Mesendoderm (in vitro differentiated cells): ENCODE measurements around the gene NEIL1.
A peak's percentile ranks its signal among the peaks of the same experiment; 100 is the strongest.
"Not testable (repeated sequence)": the region's sequence is repeated elsewhere in the genome, so short reads cannot be mapped to it uniquely, and the experiment has no call there.

Source experiments
- DNase-seq: peaks from one replicate; pipeline ENCODE4 v3.0.0; 2013
- H2AK5ac ChIP-seq: 2 replicates; pipeline ENCODE4 v1.6.1; 2013; ENCODE audit warnings: low read length, inconsistent platforms
- H2BK120ac ChIP-seq: 2 replicates; pipeline ENCODE4 v1.6.1; 2013; ENCODE audit warnings: low read depth, mild to moderate bottlenecking, low read length, moderate library complexity, mixed read lengths
- H2BK15ac ChIP-seq: replicated peaks from 2 replicates; pipeline ENCODE4 v1.6.1; 2013; ENCODE audit warnings: low read depth, mild to moderate bottlenecking, moderate library complexity
- H2BK5ac ChIP-seq: 2 replicates; pipeline ENCODE4 v1.6.1; 2013; ENCODE audit warnings: low read length, inconsistent platforms
- H3K18ac ChIP-seq: 2 replicates; pipeline ENCODE4 v1.6.1; 2013; ENCODE audit warnings: mild to moderate bottlenecking, low read length, mixed read lengths
- H3K23ac ChIP-seq: one replicate; pipeline ENCODE4 v1.6.1; 2013; ENCODE audit warnings: low read length
- H3K27ac ChIP-seq: 2 replicates; pipeline ENCODE4 v1.5.1; 2013; ENCODE audit warnings: low read depth, mild to moderate bottlenecking, inconsistent platforms, low read length, moderate library complexity
- H3K27me3 ChIP-seq: 2 replicates; pipeline ENCODE4 v1.6.1; 2013; ENCODE audit warnings: low read length, control low read depth, mild to moderate bottlenecking, inconsistent platforms; ENCODE audit not compliant: insufficient read depth, poor library complexity
- H3K36me3 ChIP-seq: 2 replicates; pipeline ENCODE4 v1.6.1; 2013; ENCODE audit warnings: low read length, inconsistent platforms; ENCODE audit not compliant: control insufficient read depth, insufficient read depth
- H3K4ac ChIP-seq: one replicate; pipeline ENCODE4 v1.6.1; 2013; ENCODE audit warnings: low read depth, mild to moderate bottlenecking, low read length, moderate library complexity
- H3K4me1 ChIP-seq: 2 replicates; pipeline ENCODE4 v1.6.1; 2013; ENCODE audit warnings: low read depth, low read length, inconsistent platforms; ENCODE audit not compliant: control insufficient read depth
- H3K4me2 ChIP-seq: 2 replicates; pipeline ENCODE4 v1.6.1; 2013; ENCODE audit warnings: low read length
- H3K4me3 ChIP-seq: 2 replicates; pipeline ENCODE4 v1.5.1; 2013; ENCODE audit warnings: mild to moderate bottlenecking, low read length
- H3K56ac ChIP-seq: one replicate; pipeline ENCODE4 v1.6.1; 2013; ENCODE audit warnings: low read length
- H3K79me1 ChIP-seq: 2 replicates; pipeline ENCODE4 v1.6.1; 2013; ENCODE audit warnings: low read length, inconsistent platforms
- H3K79me2 ChIP-seq: 2 replicates; pipeline ENCODE4 v1.6.1; 2013; ENCODE audit warnings: mild to moderate bottlenecking, low read length; ENCODE audit not compliant: control insufficient read depth, insufficient read depth
- H3K9ac ChIP-seq: 2 replicates; pipeline ENCODE4 v1.6.1; 2013; ENCODE audit warnings: low read length, inconsistent platforms
- H4K5ac ChIP-seq: one replicate; pipeline ENCODE4 v1.6.1; 2013; ENCODE audit warnings: low read length
- H4K8ac ChIP-seq: one replicate; pipeline ENCODE4 v1.6.1; 2013; ENCODE audit warnings: low read depth, mild to moderate bottlenecking, control low read depth, low read length, moderate library complexity
- WGBS: extraction: QIAGEN DNeasy Blood & Tissue Kit; methylation state at CpG from one replicate; pipeline ENCODE4 v1.1.7; 2013; ENCODE audit warnings: low lambda C conversion rate, missing lambda C conversion rate; ENCODE audit not compliant: insufficient coverage; ENCODE audit errors: extremely low coverage; 5-methylcytosine and 5-hydroxymethylcytosine counted together

The NEIL1 gene

DNA sequence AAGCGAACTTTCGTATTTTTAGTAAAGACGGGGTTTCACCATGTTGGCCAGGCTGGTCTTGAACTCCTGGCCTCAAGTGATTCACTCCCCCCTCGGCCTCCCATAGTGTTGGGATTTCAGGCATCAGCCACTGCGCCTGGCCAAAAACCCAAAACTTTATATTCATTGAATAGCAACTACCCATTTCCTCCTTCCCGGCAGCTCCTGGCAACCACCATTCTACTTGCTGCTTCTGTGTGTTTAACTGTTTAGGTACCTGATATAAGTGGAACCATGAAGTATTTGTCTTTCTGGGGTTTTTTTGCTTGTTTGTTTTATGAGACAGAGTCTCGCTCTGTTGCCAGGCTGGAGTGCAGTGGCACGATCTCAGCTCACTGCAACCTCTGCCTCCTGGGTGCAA, 2.9 kb upstream of the NEIL1 start:
- not testable (repeated sequence) for H3K56ac ChIP-seq, H3K27ac ChIP-seq, DNase-seq, H3K4me2 ChIP-seq, H3K36me3 ChIP-seq, H3K4me1 ChIP-seq, H2BK120ac ChIP-seq, H2BK5ac ChIP-seq, H4K8ac ChIP-seq, H3K27me3 ChIP-seq, H3K4ac ChIP-seq, H4K5ac ChIP-seq, H3K4me3 ChIP-seq, H3K23ac ChIP-seq, H2AK5ac ChIP-seq, H2BK15ac ChIP-seq, H3K9ac ChIP-seq, H3K79me1 ChIP-seq, H3K18ac ChIP-seq, H3K79me2 ChIP-seq
- no CpG with 5 or more reads among the region's 8 CpGs for WGBS

DNA sequence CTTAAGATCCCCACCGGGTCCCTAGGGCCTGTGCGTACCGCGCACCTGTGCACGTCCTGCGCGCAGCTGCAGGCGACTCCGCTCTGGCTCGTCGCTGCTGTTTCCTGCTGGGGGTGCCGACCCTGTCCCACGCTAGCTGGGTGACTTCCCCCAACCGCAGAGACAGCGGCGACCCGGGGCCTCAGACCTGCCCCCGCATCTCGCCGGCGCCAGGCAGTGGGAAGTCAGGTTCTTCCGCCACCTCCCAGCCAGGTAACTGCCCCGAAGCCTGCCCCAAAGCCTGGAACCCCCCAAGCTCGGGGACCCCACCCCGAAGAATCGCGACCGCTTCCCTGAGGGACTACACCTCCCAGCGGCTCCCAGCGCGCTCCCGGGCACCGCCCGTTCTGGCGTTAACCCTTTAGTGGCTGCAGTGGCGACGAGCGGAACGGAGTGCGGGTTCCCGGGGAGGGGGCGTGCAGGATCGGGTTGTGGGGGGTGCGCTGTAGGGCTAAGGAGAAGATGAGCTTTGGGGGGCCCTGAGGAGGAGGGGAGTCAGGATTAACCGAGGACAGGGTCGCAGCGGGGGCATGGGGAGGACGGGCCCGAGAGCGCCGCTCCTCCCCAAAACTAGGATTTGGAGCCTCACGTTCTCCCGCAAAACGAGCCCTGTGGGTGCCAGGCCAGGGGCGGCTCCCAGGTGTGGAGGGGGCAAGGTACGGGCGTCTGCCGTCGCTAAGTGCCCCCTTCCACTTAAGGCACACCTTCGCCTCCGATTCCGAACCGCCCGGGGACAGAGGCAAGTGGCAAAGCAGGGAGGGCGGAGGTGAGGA, 589 bp downstream of the NEIL1 start:
- no peak overlapping the region for H2BK120ac ChIP-seq
- no CpG with 5 or more reads among the region's 65 CpGs for WGBS
- H3K79me1 ChIP-seq = no peaks in the 10 kb centered on the region
- peak; percentile 36 for DNase-seq
- H3K79me2 ChIP-seq = no peaks in the 10 kb centered on the region
- H3K36me3 ChIP-seq = no peaks in the 10 kb centered on the region
- peak overlapping the region; percentile 31 for H3K18ac ChIP-seq
- H3K4me1 ChIP-seq = no peaks in the 10 kb centered on the region
- no peak overlapping the region for H3K4ac ChIP-seq
- no peak overlapping the region for H4K8ac ChIP-seq
- peak overlapping the region; percentile 83 for H3K4me2 ChIP-seq
- peak overlapping the region; percentile 74 for H3K23ac ChIP-seq
- no peaks in the 10 kb centered on the region for H3K27me3 ChIP-seq
- no peak overlapping the region for H2BK5ac ChIP-seq
- H3K9ac ChIP-seq = peak overlapping the region; percentile 80
- no peak overlapping the region for H2AK5ac ChIP-seq
- H3K4me3 ChIP-seq = peak overlapping the region; percentile 71
- H2BK15ac ChIP-seq = no peak overlapping the region
- H4K5ac ChIP-seq = no peak overlapping the region
- H3K27ac ChIP-seq = no peak overlapping the region
- H3K56ac ChIP-seq = peak overlapping the region; percentile 87

DNA sequence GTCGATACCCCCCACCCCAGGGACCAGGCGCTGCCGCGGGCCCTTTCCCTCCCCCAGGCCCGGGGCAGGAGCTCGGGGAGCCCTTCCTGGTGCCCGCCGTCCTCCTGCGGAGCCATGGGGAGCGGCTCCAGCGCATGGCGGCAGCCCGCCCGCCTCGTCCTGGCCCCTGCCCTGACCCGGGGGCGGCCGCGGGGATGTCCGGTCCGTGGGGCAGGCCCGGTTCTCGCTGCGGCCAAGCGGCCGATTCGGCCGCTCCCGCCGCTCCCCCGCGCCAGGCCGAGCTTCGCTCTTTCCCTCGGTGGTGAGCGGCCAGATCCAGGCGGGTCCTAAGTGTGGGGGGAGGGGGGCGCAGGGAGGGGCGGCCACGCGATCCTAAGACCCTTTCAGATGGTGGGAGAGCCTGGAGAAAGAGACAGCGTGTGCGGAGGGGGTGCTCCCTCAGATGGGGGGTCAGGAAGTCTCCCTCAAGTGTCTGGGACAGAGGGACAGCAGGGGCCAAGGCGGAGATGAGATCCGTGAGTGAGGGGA, 1.3 kb downstream of the NEIL1 start:
- Histone ChIP-seq H3K4me1 (no peaks in the 10 kb centered on the region), H3K27me3 (no peaks in the 10 kb centered on the region), H3K56ac (peak overlapping the region; percentile 87), H4K5ac (no peak overlapping the region), H3K79me1 (no peaks in the 10 kb centered on the region), H3K4ac (no peak overlapping the region), H2AK5ac (no peak overlapping the region), H2BK5ac (no peak overlapping the region), H2BK15ac (no peak overlapping the region), H3K79me2 (no peaks in the 10 kb centered on the region), H2BK120ac (no peak overlapping the region), H3K27ac (no peak overlapping the region), H3K18ac (peak overlapping the region; percentile 31), H3K4me3 (peak overlapping the region; percentile 68), H3K4me2 (peak overlapping the region; percentile 93), H3K36me3 (no peaks in the 10 kb centered on the region), H4K8ac (no peak overlapping the region), H3K9ac (peak overlapping the region; percentile 80), H3K23ac (peak overlapping the region; percentile 74)
- no CpG with 5 or more reads among the region's 45 CpGs for WGBS
- no peak for DNase-seq

DNA sequence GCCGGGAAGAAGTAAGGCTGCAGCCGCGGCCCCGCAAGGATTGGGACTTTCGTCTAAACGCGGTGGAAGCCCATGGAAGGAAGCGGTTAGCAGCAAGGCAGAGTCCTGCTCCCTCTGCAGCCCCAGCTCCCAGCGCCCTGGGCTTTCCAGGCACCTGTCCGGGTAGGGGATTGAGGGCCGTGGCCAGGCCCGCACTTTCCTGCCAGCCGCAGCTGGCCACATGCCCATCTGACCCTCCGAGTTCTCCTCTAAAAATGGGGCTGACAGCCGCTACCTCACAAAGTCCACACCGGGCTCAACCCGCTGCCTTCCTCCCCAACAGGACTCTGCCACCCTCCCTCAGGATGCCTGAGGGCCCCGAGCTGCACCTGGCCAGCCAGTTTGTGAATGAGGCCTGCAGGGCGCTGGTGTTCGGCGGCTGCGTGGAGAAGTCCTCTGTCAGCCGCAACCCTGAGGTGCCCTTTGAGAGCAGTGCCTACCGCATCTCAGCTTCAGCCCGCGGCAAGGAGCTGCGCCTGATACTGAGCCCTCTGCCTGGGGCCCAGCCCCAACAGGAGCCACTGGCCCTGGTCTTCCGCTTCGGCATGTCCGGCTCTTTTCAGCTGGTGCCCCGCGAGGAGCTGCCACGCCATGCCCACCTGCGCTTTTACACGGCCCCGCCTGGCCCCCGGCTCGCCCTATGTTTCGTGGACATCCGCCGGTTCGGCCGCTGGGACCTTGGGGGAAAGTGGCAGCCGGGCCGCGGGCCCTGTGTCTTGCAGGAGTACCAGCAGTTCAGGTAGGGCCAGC, 1.9 kb downstream of the NEIL1 start:
- DNase-seq = peak; percentile 30
- H3K4ac ChIP-seq = no peak overlapping the region
- H3K4me3 ChIP-seq = no peak overlapping the region
- H2AK5ac ChIP-seq = no peak overlapping the region
- H2BK5ac ChIP-seq = no peak overlapping the region
- no peak overlapping the region for H4K5ac ChIP-seq
- H2BK15ac ChIP-seq = no peak overlapping the region
- no peaks in the 10 kb centered on the region for H3K79me2 ChIP-seq
- no peak overlapping the region for H3K27ac ChIP-seq
- H4K8ac ChIP-seq = no peak overlapping the region
- H3K4me1 ChIP-seq = no peaks in the 10 kb centered on the region
- WGBS = no CpG with 5 or more reads among the region's 46 CpGs
- no peaks in the 10 kb centered on the region for H3K36me3 ChIP-seq
- no peaks in the 10 kb centered on the region for H3K27me3 ChIP-seq
- H3K23ac ChIP-seq = no peak overlapping the region
- peak overlapping the region; percentile 93 for H3K4me2 ChIP-seq
- peak overlapping the region; percentile 80 for H3K9ac ChIP-seq
- H2BK120ac ChIP-seq = no peak overlapping the region
- H3K18ac ChIP-seq = no peak overlapping the region
- no peaks in the 10 kb centered on the region for H3K79me1 ChIP-seq
- H3K56ac ChIP-seq = peak overlapping the region; percentile 87

DNA sequence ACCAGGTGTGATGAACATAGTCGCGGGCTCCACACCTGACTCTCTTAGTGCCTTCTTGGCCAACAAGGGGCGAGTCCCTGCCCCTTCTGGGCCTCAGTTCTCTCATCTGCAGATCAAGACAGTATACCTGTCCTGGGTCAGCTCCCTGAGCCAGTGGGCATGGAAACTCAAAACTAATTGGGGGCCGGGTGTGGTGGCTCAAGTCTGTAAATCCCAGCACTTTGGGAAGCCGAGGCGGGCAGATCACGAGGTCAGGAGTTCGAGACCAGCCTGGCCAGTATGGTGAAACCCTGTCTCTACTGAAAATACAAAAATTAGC, 2.5 kb downstream of the NEIL1 start:
- not testable (repeated sequence) for H3K4me2 ChIP-seq, H4K8ac ChIP-seq, H2AK5ac ChIP-seq, H3K36me3 ChIP-seq, DNase-seq, H3K18ac ChIP-seq, H4K5ac ChIP-seq, H3K4ac ChIP-seq, H2BK15ac ChIP-seq, H3K79me2 ChIP-seq, H2BK120ac ChIP-seq, H3K4me3 ChIP-seq, H3K56ac ChIP-seq, H3K9ac ChIP-seq, H3K27me3 ChIP-seq, H2BK5ac ChIP-seq, H3K79me1 ChIP-seq, H3K23ac ChIP-seq, H3K4me1 ChIP-seq, H3K27ac ChIP-seq
- WGBS = no CpG with 5 or more reads among the region's 8 CpGs
